ENCODE results near the gene NLGN1. TPM values are rescaled to one million over a fixed set of nuclear protein-coding genes. Genes with fewer than 3 reads are reported as not detected.

Gene NLGN1
- total and polyA plus RNA-seq, 5 experiments from 2014 or later, result not detected

DNA sequence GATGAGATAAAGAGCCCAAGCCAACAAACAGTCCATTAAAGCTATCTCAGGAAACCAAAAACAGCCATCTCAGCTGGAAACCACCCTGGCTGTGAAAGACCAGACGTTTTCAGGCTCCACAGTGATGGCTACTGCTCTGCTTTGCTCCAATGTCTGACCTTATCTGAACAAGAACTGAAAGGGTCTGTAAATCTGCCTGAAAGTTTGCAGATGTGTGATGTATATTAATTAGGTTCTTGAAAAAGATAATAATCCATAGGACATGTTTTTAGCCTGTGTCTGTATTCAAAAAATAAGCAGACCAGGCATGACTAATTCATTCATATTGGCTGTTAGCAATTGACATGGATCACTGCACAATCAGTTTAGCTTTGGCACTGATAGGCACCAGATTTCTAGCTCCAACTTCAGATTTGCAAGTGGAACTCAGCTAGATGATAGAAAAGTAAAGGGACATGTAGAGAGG lies 850.2 kb downstream of the NLGN1 start:
- POLR2A ChIA-PET, result no interaction called here
- Mint-ChIP-seq H3K27me3 (no peaks in the 10 kb centered on the region), H3K4me3 (no peak overlapping the region), H3K9me3 (peaks cover 0 to 4% (median 0%) of the 10 kb centered on the region in 9 donors), H3K4me1 (no peaks in the 10 kb centered on the region), H3K36me3 (no peaks in the 10 kb centered on the region), H3K27ac (no peak overlapping the region)
- ATAC-seq, result no peak
- no peak for DNase-seq

DNA sequence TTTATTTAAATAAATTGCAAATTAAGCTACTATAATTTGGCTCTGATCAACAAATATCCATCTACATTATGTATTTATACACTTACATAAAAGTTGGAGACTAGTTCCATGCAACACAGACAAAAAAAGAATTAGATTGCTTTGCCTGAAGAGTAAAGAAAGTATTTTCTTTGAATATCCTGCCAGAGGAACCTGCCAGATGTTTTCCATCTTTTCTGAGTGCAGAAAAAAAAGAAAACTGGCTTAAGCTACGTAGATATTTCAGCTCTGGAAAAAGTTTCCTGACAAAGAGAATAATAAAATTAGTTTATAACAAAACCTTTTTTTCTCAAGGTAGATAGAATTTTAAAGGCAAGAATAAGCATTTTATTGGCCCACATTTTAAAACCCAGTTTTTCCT lies 854.1 kb downstream of the NLGN1 start:
- POLR2A ChIA-PET, result no interaction called here
- H3K27ac Mint-ChIP-seq, result no peak overlapping the region
- peaks cover 0 to 11% (median under 1%) of the 10 kb centered on the region in 9 donors for H3K9me3 Mint-ChIP-seq
- H3K27me3 Mint-ChIP-seq, result no peaks in the 10 kb centered on the region
- DNase-seq (no peak), ATAC-seq (no peak)
- H3K36me3 Mint-ChIP-seq, result peaks cover 0 to 4% (median 0%) of the 10 kb centered on the region in 3 donors
- no peak overlapping the region for H3K4me3 Mint-ChIP-seq
- H3K4me1 Mint-ChIP-seq, result no peaks in the 10 kb centered on the region

DNA sequence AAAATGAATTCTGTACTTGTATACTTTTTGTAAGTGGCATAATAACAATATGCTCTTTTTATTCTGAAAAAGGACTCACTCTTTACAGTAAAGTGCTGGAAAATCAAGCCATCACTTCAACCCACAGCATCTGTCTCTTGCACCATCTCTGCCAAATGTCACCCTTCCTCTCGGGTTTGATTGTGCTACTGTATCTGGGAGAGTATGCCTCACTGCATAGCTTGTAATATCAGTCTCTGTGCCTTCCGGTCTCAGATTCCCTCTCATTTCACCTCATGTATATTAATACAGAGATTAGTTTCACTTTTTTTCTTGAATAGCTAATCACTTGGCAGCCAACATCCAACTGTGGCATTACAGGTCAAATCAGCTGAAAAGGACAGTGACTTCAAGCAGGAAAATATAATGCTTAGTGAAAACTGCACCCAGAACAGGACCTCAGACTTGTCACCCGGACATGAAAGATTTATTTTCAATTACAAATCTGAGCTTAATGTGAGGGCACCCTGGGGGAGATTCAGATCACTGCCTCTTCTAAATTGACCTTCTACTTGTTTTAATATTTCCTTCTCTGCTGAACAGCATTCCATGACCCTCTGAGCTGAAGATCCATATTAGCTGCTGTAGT lies 855.8 kb downstream of the NLGN1 start:
- no peak for DNase-seq
- Mint-ChIP-seq H3K9me3 (peaks cover 0 to 17% (median 2%) of the 10 kb centered on the region in 9 donors), H3K36me3 (peaks cover 0 to 4% (median 0%) of the 10 kb centered on the region in 3 donors), H3K4me3 (no peak overlapping the region), H3K27me3 (no peaks in the 10 kb centered on the region), H3K4me1 (no peaks in the 10 kb centered on the region), H3K27ac (no peak overlapping the region)
- POLR2A ChIA-PET, result no interaction called here
- no peak for ATAC-seq

DNA sequence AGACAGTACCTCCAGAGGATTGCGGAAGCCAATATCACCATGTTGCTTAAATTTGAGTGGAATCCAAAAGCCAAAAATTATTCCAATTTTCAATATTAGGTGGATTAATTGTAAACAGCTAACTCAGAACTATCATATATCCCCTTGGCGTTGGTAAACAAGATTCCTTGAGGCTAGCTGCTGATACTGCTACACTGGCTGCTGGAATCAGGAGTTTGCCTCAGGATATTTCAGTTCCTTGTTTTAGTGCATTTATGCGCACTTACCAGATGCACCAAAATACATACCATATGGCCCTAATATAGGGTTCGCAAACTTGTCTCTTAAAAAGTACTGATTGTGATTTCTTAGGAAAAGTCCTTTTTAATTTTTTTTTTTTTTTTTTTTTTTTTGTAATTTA lies 856.4 kb downstream of the NLGN1 start:
- H3K9me3 Mint-ChIP-seq, result peaks cover 0 to 21% (median 2%) of the 10 kb centered on the region in 9 donors
- H3K27ac Mint-ChIP-seq, result no peak overlapping the region
- POLR2A ChIA-PET, result no interaction called here
- H3K4me3 Mint-ChIP-seq, result no peak overlapping the region
- no peak for DNase-seq
- no peaks in the 10 kb centered on the region for H3K27me3 Mint-ChIP-seq
- no peaks in the 10 kb centered on the region for H3K4me1 Mint-ChIP-seq
- no peak for ATAC-seq
- H3K36me3 Mint-ChIP-seq, result peaks cover 0 to 4% (median 0%) of the 10 kb centered on the region in 3 donors

DNA sequence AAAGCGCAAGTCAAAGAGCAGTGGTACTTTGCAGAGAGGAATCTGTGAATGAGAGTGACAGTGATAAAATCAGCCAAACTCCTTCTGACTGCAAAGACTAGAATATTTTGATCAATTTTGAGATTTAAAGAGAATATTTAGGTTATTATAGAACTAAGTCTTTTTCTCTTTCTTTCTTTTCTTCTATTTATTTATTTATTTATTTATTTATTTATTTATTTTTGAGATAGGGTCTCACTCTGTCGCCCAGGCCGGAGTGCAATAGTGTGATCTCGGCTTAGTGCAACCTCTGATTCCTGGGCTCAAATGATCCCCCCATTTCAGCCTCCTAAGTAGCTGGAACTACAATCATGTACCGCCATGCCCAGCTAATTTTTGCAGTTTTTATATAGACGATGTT lies 857.9 kb downstream of the NLGN1 start:
- ATAC-seq (no peak), DNase-seq (no peak)
- Mint-ChIP-seq H3K27me3 (no peaks in the 10 kb centered on the region), H3K36me3 (peaks cover 0 to 4% (median 0%) of the 10 kb centered on the region in 3 donors), H3K4me1 (no peaks in the 10 kb centered on the region), H3K27ac (no peak overlapping the region), H3K4me3 (no peak overlapping the region), H3K9me3 (peaks cover 0 to 24% (median 1%) of the 10 kb centered on the region in 9 donors)
- POLR2A ChIA-PET, result no interaction called here

DNA sequence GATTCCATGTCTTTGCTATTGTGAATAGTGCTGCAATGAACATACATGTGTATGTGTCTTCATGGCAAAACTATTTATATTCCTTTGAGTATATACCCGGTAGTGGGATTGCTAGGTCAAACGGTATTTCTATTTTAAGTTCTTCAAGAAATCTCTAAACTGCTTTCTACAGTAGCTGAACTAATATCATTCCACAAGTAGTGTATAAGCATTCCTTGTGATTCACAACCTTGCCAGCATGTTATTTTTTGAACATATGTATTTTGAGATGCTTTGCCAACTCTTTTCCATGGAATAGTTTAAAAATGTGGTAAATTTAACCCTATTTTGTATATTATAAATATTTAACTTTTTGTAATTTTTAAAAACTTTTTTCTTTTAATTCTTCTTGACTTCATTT lies 868.9 kb downstream of the NLGN1 start:
- no peaks in the 10 kb centered on the region for H3K27me3 Mint-ChIP-seq
- POLR2A ChIA-PET, result no interaction called here
- no peak for DNase-seq
- no peak overlapping the region for H3K4me3 Mint-ChIP-seq
- no peak overlapping the region for H3K27ac Mint-ChIP-seq
- no peak for ATAC-seq
- no peaks in the 10 kb centered on the region for H3K4me1 Mint-ChIP-seq
- peaks cover 0 to 12% (median 0%) of the 10 kb centered on the region in 9 donors for H3K9me3 Mint-ChIP-seq
- H3K36me3 Mint-ChIP-seq, result no peaks in the 10 kb centered on the region

DNA sequence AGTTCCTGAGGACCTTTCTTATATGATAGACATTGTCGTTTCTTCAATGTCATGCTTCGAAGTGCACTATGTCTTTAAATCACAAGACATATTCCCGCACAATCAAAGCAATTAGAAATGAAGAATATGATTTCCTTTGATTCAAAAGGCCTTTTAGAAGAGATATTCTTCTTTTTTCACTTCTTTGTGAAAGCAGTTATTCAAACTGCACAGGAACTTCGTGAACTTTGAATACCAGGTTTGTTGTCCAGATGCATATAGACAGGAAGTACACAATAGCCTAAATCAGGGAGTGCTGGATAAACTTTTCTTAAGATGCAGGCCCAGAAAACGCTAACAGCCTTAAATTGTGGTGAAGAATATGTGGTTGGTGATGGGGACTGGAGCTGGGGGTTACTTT lies 870.5 kb downstream of the NLGN1 start:
- H3K27me3 Mint-ChIP-seq, result no peaks in the 10 kb centered on the region
- H3K4me1 Mint-ChIP-seq, result no peaks in the 10 kb centered on the region
- no peak for DNase-seq
- no peaks in the 10 kb centered on the region for H3K36me3 Mint-ChIP-seq
- ATAC-seq, result no peak
- POLR2A ChIA-PET, result no interaction called here
- H3K27ac Mint-ChIP-seq, result no peak overlapping the region
- no peak overlapping the region for H3K4me3 Mint-ChIP-seq
- H3K9me3 Mint-ChIP-seq, result peaks cover 0 to 16% (median 0%) of the 10 kb centered on the region in 9 donors

DNA sequence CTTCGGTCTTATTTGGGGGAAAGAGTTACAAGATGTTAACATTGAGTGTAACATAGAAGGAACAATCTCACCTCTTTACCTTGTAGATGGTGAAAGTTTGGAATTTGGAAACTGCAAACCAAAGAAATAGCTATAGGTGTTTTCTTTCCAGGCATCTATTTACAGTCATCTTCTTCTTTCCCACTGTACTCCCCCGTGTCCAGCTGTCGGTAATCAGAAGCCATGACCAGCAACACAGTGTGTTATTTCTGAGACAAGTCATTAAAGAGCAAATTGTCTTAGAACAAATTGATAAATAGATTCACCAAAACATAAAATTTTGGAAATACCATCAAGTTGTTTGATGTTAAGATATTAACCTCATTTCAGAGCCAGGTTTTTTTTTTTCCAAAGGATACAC lies 871.0 kb downstream of the NLGN1 start:
- H3K4me3 Mint-ChIP-seq, result no peak overlapping the region
- DNase-seq (no peak), ATAC-seq (no peak)
- no peaks in the 10 kb centered on the region for H3K36me3 Mint-ChIP-seq
- H3K4me1 Mint-ChIP-seq, result no peaks in the 10 kb centered on the region
- no peak overlapping the region for H3K27ac Mint-ChIP-seq
- H3K27me3 Mint-ChIP-seq, result no peaks in the 10 kb centered on the region
- peaks cover 0 to 16% (median 0%) of the 10 kb centered on the region in 9 donors for H3K9me3 Mint-ChIP-seq
- POLR2A ChIA-PET, result no interaction called here

DNA sequence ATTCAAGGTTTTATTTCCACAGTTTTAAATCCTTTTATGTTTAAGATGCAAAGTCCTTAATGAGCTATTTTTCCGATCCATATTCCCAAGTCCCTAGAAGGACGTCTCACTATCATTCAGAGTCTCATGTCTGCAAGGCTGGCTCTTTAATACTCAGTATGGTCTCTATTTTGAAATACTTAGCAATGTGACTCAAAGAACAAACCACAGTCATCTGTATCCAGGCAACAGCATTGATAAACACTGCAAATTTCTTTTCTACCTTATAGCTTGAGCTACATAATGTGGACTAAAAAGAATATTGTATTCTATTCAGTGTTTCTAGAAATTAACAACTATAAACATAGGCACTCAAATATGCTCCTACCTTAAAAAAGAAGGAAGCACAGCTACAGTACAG lies 873.3 kb downstream of the NLGN1 start:
- Mint-ChIP-seq H3K4me1 (no peaks in the 10 kb centered on the region), H3K9me3 (peaks cover 0 to 16% (median 0%) of the 10 kb centered on the region in 9 donors), H3K27ac (no peak overlapping the region), H3K4me3 (no peak overlapping the region), H3K36me3 (no peaks in the 10 kb centered on the region), H3K27me3 (no peaks in the 10 kb centered on the region)
- POLR2A ChIA-PET, result no interaction called here
- no peak for DNase-seq
- ATAC-seq, result no peak

DNA sequence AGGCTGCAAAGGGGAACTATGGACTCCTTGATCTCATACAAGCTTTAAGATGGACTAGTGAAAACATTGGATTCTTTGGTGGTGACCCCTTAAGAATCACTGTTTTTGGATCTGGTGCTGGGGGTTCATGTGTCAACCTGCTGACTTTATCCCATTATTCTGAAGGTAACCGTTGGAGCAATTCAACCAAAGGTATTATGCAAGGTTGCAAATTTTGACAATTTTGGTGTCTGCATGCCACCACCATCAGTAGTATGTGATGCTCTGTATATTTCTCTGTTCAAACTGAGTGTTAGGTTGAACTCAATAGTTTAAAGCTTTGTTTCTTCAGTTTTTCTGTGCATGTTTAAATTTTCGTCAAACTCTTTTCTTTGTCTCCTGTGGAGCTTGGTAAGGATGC lies 877.8 kb downstream of the NLGN1 start:
- no peaks in the 10 kb centered on the region for H3K4me1 Mint-ChIP-seq
- POLR2A ChIA-PET, result no interaction called here
- no peaks in the 10 kb centered on the region for H3K36me3 Mint-ChIP-seq
- no peak overlapping the region for H3K27ac Mint-ChIP-seq
- no peak for ATAC-seq
- no peak for DNase-seq
- H3K27me3 Mint-ChIP-seq, result no peaks in the 10 kb centered on the region
- H3K4me3 Mint-ChIP-seq, result no peak overlapping the region
- H3K9me3 Mint-ChIP-seq, result peaks cover 0 to 12% (median 0%) of the 10 kb centered on the region in 9 donors

DNA sequence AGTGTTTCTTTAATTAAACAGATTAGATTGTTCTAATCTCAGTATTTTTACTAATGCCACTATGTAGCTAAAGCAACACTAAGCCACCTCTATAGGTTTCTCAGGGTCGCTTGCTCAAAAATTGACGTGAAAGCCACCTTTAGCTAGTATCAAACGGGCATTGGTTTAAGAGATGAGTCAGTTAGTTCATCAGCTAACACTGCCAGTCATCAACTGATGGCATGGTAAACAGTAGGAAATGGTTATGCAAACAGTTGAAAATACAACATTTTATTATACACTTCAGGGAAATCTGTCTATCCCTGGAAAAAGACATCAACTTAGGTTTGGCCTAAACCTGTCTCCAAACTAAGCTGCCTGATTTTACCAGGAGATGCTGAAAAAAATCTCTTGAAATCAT lies 879.3 kb downstream of the NLGN1 start:
- Mint-ChIP-seq H3K27me3 (no peaks in the 10 kb centered on the region), H3K9me3 (peaks cover 0 to 11% (median 0%) of the 10 kb centered on the region in 9 donors), H3K27ac (no peak overlapping the region), H3K4me3 (no peak overlapping the region), H3K4me1 (no peaks in the 10 kb centered on the region), H3K36me3 (no peaks in the 10 kb centered on the region)
- DNase-seq (no peak), ATAC-seq (no peak)
- POLR2A ChIA-PET, result no interaction called here

DNA sequence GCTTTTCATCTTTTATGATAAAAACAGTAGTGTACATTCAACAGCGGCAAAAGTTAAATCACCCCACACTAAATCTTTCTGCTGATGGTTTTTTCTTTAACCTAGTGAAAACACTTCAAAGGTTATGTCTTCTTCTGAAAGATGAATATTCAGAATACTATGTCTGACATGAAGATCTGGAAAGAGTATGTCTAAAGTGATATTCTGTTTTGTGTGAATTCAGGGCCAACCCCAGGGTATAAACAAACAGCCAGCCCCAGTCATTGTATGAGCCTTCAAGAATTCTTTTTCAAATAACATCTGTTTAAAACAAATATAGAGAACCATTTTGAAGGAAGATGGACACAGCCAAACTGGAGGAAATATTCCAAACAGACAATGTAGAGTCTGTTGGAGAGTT lies 880.5 kb downstream of the NLGN1 start:
- Mint-ChIP-seq H3K4me3 (no peak overlapping the region), H3K36me3 (no peaks in the 10 kb centered on the region), H3K9me3 (peaks cover 0 to 11% (median 0%) of the 10 kb centered on the region in 9 donors), H3K27ac (no peak overlapping the region), H3K4me1 (no peaks in the 10 kb centered on the region), H3K27me3 (no peaks in the 10 kb centered on the region)
- POLR2A ChIA-PET, result no interaction called here
- no peak for DNase-seq
- no peak for ATAC-seq

DNA sequence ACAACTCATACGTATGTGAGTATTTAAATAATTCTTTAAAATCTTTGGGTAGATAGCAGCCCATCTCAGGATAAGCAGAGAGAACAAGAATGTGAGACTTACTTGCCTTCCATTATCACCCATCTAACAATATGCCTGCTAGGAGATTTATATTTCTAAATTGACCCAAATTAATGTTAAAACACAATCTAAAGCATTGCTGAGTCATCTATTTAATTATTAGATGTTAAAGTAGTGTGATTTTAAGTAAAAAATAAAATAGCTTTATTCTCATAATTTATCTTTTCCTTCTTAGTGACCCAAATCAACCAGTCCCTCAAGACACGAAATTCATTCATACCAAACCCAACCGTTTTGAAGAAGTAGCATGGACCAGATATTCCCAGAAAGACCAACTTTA lies 882.6 kb downstream of the NLGN1 start:
- ATAC-seq (no peak), DNase-seq (no peak)
- no peaks in the 10 kb centered on the region for H3K27me3 Mint-ChIP-seq
- H3K27ac Mint-ChIP-seq, result no peak overlapping the region
- POLR2A ChIA-PET, result no interaction called here
- H3K4me3 Mint-ChIP-seq, result no peak overlapping the region
- no peaks in the 10 kb centered on the region for H3K36me3 Mint-ChIP-seq
- H3K4me1 Mint-ChIP-seq, result no peaks in the 10 kb centered on the region
- peaks cover 0 to 11% (median 0%) of the 10 kb centered on the region in 9 donors for H3K9me3 Mint-ChIP-seq

DNA sequence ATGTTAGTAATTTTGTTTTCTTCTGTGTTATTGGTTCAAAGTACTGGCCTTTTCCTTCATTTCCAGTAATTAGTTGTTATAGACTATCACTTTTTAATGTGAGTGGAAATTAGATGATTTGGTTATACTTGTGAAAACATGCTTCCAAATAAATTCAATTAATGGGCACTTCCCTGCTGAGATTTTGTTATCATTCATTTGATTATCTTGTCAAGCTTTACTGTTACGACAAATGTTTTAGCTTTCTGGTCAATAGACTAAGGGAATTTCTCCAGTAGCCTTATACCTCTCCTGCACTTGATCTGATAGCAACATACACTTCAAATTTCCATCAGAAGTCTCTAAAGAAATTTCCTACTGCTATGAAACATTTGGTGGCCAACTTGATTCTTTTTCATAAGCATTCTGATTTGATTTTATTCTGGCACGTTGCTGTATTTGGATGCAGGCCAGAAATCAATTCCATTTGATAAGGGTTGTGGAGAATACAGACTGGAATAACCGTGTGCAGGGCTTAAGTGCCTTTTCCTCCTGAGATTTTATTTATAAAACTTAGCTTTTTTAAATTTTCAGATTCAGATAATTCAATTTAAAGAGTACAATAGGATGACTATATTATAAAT lies 887.8 kb downstream of the NLGN1 start:
- Mint-ChIP-seq H3K4me1 (no peaks in the 10 kb centered on the region), H3K36me3 (no peaks in the 10 kb centered on the region), H3K27me3 (peaks cover 0 to 4% (median 0%) of the 10 kb centered on the region in 5 donors), H3K4me3 (no peak overlapping the region), H3K9me3 (peaks cover 0 to 16% (median 0%) of the 10 kb centered on the region in 9 donors), H3K27ac (no peak overlapping the region)
- POLR2A ChIA-PET, result no interaction called here
- ATAC-seq (no peak), DNase-seq (no peak)

Measured in naive thymus-derived CD8-positive, alpha-beta T cell (primary cell).